ENCODE data around the gene MRPS11.
"Not testable (repeated sequence)": the region's sequence is repeated elsewhere in the genome, so short reads cannot be mapped to it uniquely, and the experiment has no call there.

Gene MRPS11

DNA sequence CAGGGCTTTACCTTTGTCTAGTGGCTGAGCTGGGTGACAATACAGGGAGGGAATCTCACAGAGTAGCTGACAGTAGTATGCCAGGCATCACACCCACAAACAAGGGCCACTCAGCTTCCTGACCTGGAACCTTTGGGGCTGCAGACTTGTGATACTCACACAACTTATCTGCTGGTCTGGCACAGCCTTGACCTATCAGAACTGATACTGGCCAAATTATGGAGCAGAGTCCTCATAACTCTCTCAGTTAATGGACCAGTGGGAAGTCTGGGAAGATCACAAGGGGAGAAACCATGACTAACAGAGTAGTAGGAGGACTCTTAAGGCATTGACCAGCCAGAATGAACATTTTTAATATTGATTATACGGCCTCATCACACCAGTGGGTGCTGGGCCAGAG, 19.8 kb upstream of the MRPS11 start:
- Mint-ChIP-seq H3K9me3 (ENCODE audit: low read depth) (peaks cover 14% of the 10 kb centered on the region), H3K4me3 (no peak overlapping the region), H3K27me3 (peaks cover 14% of the 10 kb centered on the region), H3K27ac (no peak overlapping the region), H3K4me1 (ENCODE audit: low read depth) (peaks cover 6% of the 10 kb centered on the region), H3K36me3 (no peaks in the 10 kb centered on the region)

DNA sequence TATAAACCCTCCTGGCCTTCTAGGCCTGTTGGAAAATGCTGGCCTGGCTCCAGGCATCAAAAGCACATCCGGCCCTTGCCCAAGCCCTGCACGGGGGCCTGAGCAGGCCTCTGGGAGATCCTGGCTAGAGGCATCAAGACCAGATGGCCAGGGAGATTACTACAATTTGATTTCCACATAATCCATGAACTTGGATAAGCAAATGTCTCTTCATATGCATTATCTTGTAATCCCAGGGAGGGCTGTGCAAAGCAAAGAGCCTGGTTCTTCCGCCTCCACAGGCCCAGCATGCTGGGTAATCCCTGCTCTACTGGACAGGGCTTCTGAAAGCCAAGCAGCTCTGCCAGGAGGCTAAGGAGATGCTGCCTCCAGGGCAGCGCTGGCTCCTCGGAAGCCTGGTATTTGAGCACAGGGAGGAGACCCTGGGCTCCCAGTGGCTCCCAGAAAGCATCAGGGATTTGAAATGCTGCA, 18.5 kb upstream of the MRPS11 start:
- Mint-ChIP-seq H3K27me3 (peaks cover 8% of the 10 kb centered on the region), H3K27ac (no peak overlapping the region), H3K36me3 (no peaks in the 10 kb centered on the region), H3K4me1 (ENCODE audit: low read depth) (peaks cover 6% of the 10 kb centered on the region), H3K9me3 (ENCODE audit: low read depth) (peaks cover 1% of the 10 kb centered on the region), H3K4me3 (no peak overlapping the region)

DNA sequence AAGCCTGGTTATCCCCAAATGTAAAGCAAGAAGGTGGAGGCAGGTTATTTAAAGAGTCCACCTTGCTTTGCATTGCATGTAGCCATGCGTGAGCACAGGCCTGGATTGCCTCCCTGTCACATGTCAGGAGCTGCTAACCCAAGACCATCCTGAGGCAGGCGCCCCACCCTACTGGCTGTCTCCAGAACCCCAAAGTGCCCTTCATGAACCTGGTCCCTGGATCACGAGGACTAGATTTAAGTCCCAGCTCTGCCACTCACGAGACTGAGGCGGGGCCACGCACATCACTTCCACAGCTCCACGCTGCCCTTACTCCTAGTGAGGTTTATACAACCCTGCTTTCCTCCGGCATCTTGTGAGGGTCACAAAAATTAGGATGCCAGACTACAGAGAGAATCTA, 17.9 kb upstream of the MRPS11 start:
- Mint-ChIP-seq H3K36me3 (no peaks in the 10 kb centered on the region), H3K27ac (no peak overlapping the region), H3K27me3 (peaks cover 8% of the 10 kb centered on the region), H3K9me3 (ENCODE audit: low read depth) (no peaks in the 10 kb centered on the region), H3K4me3 (no peak overlapping the region), H3K4me1 (ENCODE audit: low read depth) (peaks cover 9% of the 10 kb centered on the region)

DNA sequence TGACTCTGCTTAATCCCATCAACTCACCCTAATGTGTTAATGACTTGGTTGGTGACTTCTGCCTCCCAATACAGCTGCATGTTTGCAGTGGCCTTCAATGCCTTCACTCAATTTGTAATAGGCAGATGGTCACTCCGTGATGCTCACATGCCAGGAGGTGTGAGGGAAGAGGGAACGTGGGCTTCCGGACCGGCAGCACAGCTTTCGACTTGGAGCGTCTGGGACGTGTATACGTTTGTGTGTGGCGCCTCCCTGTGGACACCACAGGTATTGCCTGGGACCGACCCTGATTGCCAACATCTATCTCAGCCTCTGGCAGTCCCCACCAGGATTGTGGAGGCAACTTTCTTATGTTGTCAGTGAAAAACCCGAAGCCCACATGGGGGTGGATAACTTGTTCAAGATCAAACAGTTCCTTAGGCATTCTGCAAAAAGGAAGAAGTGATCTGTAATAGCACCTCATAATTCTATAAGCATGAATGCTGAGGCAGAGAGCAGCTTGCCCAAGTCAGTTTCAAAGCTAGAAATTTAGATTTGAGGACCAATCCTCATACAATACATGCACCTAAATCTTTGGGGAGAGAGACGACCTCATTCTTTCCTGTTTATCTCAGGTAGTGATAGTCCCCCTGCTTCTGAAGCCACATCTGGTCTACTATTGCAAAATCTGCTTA, 17.2 kb upstream of the MRPS11 start:
- Mint-ChIP-seq H3K4me3 (no peak overlapping the region), H3K36me3 (no peaks in the 10 kb centered on the region), H3K27ac (no peak overlapping the region), H3K27me3 (peaks cover 7% of the 10 kb centered on the region), H3K4me1 (ENCODE audit: low read depth) (peaks cover 10% of the 10 kb centered on the region), H3K9me3 (ENCODE audit: low read depth) (no peaks in the 10 kb centered on the region)

DNA sequence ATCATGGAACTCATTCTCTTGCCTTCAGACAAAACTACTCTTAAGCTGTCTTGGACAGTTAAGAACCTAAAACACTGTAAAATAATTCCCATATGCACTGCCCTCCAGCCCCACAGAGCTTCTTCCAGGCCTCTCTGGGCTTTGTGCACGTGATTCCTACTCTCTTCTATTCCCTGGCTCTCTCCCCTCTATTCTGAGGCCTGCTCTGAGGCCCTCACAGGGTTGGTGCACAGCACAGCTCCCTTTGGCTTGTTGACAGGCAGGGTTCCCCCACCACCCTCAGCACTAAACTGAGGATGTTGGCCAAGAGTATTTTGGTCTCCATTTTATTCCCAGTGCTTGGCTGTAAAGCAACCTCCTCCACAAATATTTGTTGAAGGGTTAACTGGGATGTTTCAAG, 13.9 kb upstream of the MRPS11 start:
- peaks cover 3% of the 10 kb centered on the region for H3K27me3 Mint-ChIP-seq
- H3K4me3 Mint-ChIP-seq, result no peak overlapping the region
- H3K27ac Mint-ChIP-seq, result no peak overlapping the region
- no peaks in the 10 kb centered on the region for H3K36me3 Mint-ChIP-seq
- H3K4me1 Mint-ChIP-seq (ENCODE audit: low read depth), result peaks cover 10% of the 10 kb centered on the region
- H3K9me3 Mint-ChIP-seq (ENCODE audit: low read depth), result no peaks in the 10 kb centered on the region

DNA sequence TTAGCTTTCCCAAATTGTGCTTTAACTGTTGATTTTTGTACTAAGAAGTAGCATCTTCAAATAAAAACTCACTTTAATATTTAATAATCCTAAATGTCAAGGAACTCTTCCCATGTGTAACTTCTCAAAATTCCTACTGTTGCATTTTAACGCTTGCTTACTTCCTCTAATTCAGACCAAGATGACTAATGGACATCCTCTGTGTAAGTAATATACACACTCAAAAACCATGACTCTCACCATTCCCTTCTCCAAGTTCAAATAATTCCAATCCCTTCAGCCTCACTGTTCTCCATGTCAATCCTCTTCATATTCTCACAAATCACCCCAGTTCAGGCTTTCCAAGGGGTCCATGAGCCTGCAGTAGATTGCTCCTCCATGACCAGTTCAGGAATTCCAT, 13.3 kb upstream of the MRPS11 start:
- Mint-ChIP-seq H3K4me1 (ENCODE audit: low read depth) (peaks cover 10% of the 10 kb centered on the region), H3K36me3 (no peaks in the 10 kb centered on the region), H3K9me3 (ENCODE audit: low read depth) (no peaks in the 10 kb centered on the region), H3K27me3 (peaks cover 3% of the 10 kb centered on the region), H3K27ac (no peak overlapping the region), H3K4me3 (no peak overlapping the region)

DNA sequence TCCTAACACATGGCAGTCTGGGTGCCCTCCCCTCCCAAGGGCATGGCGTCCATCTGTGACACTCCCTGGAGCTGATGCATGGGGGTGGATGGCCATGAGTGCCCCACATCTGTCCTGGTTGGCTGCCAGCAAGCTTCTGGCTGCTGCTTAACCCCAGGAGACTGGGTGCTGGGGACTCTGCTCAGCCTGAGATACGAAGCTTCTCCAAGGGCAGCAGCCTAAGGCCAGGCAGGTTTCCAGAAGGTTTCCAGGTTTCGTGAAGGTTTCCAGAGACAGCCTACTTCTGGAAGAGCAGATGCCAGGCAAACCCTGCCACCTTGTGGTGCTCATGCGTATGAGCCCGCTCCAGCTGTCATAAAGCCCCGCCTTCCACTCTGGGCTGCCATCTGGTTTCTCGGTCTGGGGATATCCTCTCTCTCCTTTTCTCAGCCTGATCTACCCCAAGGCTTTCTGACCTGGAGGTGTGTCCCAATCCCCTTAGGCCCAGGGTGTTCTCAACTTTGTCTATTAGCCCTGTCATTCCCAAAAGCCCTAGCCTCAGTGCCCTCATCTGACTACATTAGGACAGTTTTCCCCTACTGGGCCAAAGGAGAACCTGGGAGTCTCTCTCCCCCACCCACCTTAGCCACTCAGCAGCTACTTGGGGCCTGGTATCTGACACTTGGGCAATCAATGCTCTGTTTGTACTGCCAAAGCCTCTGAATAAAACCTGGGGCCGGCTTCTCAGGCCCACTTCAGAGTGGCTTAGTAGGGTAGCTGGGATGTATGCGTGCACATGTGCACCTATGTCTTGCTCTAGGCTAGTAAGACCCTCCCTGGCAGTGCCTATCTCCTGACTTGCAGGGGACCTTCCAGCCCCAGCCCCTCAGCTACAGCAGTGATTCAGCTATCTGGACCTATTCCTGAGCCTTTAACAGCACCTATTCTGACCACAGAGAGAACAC, 12.4 kb upstream of the MRPS11 start:
- Mint-ChIP-seq H3K36me3 (no peaks in the 10 kb centered on the region), H3K4me1 (ENCODE audit: low read depth) (peaks cover 6% of the 10 kb centered on the region), H3K27ac (no peak overlapping the region), H3K27me3 (no peaks in the 10 kb centered on the region), H3K4me3 (no peak overlapping the region), H3K9me3 (ENCODE audit: low read depth) (no peaks in the 10 kb centered on the region)

DNA sequence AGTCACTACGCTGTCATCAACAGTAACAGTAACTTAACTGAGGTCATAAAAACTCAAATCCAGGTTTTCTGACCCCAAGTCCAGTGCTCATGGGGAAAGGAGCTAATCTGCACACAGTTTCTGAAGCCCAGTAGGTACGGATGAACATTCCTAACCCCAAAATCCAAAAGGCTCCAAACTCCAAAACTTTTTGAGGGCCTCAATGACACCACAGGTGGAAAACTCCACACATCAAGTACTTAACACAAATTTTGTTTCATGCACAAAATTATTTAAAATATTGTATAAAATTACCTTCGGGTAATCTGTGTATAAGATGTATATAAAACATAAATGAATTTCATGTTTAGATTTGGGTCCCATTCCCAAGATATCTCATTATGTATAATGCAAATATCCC, 10.8 kb upstream of the MRPS11 start:
- no peaks in the 10 kb centered on the region for H3K9me3 Mint-ChIP-seq (ENCODE audit: low read depth)
- no peaks in the 10 kb centered on the region for H3K36me3 Mint-ChIP-seq
- H3K4me3 Mint-ChIP-seq, result no peak overlapping the region
- no peak overlapping the region for H3K27ac Mint-ChIP-seq
- H3K4me1 Mint-ChIP-seq (ENCODE audit: low read depth), result peaks cover 4% of the 10 kb centered on the region
- H3K27me3 Mint-ChIP-seq, result no peaks in the 10 kb centered on the region

DNA sequence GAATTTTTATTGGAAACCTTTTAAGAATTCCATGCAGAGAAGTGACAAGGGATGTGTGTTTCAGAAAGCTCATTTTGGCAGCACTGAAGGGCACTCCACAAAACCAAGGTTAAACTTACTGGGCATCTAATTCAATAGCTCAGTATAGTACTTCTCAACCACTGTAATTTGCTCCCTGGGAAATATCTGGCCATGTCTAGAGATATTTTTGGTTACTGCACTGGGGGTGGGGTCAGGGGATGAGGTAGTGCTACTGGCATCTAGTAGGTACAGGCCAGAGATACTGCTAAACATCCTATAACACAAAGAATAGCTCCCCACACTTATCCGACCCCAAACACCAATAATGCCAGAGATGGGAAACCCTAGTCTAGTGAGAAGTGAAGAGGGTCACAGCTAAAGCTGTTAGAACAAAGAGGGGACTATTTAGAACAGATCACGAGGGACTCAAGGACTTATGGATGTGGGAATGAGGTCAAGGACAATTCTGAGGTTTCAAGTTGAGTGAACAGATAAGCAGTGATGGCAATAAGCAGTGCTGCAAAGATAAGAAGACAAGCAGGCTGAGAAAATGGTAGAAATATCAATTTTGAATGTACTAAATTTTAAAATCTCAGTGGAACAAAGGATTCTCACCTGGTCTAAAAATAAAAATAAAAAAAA, 3.5 kb upstream of the MRPS11 start:
- Mint-ChIP-seq H3K27me3 (no peaks in the 10 kb centered on the region), H3K9me3 (ENCODE audit: low read depth) (no peaks in the 10 kb centered on the region), H3K27ac (peak overlapping the region; percentile 2), H3K4me3 (no peak overlapping the region), H3K36me3 (peaks cover 3% of the 10 kb centered on the region), H3K4me1 (ENCODE audit: low read depth) (peaks cover 31% of the 10 kb centered on the region)

DNA sequence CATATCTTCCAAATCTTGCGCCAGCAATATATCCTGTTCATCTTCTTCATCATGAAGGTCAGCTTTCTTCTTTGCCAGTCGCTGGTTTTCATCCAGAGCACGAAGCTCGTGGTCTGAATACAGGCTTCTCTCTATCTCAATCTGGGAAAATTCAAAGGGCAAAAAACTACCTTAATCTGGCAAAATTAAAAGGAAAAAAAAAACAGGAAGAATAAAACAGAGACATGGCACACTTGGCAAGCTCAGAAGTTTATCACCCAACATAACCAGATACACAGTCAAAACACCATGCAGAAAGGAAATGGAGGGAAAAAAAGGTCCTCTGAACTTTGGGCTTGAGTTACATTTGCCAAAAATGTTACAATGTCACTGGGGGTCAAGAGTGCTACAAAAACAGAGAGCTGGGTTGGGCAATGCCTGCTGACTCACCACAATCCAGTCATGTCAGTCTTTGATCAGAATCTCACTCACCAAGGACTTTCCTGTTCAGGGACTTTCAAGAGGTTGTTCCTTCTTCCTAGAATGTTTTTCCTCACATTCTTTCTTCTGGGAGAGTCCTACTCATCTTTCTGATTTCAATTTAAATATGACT, 1.8 kb upstream of the MRPS11 start:
- Mint-ChIP-seq H3K36me3 (peaks cover 3% of the 10 kb centered on the region), H3K4me3 (peak overlapping the region; percentile 96), H3K4me1 (ENCODE audit: low read depth) (peaks cover 31% of the 10 kb centered on the region), H3K9me3 (ENCODE audit: low read depth) (no peaks in the 10 kb centered on the region), H3K27ac (peak overlapping the region; percentile 99), H3K27me3 (no peaks in the 10 kb centered on the region)

DNA sequence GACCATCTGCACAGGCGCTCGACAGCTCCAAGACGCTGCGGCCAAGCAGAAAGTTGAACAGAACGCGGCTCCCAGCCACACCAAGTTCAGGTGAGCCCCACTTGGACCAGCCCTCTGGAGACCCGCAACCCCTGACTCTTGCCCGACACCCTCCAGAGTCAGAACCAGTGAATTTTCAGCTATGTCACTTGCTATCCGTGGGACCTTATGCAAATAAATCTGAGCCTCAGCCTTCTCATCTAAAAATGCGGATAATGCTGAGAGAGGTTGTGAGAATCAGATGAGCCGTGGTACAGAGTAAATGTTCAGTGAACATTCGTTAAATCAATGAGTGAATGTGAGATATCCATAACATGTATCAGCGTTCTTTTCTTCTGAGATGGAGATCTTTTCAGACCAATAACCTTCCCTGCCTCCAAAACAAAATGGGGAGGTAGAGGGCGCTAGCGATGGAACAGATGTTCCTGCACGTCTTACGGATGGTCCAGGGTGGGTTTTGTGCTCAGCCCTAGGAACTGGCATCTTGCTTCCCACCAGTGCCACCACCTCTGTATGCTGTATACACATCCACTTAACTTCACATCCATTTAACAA, 524 bp downstream of the MRPS11 start:
- Mint-ChIP-seq H3K4me3 (peak overlapping the region; percentile 96), H3K27ac (peak overlapping the region; percentile 99), H3K4me1 (ENCODE audit: low read depth) (peaks cover 35% of the 10 kb centered on the region), H3K36me3 (peaks cover 6% of the 10 kb centered on the region), H3K27me3 (no peaks in the 10 kb centered on the region), H3K9me3 (ENCODE audit: low read depth) (no peaks in the 10 kb centered on the region)

DNA sequence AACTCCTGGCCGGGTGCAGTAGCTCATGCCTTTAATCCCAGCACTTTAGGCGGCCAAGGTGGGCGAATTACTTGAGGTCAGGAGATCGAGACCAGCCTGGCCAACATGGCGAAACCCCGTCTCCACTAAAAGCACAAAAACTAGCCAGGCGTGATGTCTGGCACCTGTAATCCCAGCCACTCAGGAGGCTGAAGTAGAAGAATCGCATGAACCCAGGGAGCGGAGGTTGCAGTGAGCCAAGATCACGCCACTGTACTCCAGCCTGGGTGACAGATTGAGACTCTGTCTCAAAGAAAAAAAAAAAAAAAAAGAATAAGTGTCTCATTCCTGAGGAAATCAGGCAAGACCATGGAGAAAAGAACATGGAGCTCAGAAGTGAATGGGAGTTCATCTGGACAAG, 1.2 kb downstream of the MRPS11 start:
- not testable (repeated sequence) for H3K9me3 Mint-ChIP-seq (ENCODE audit: low read depth); H3K36me3 Mint-ChIP-seq; H3K27me3 Mint-ChIP-seq
- peak overlapping the region; percentile 96 for H3K4me3 Mint-ChIP-seq
- peaks cover 33% of the 10 kb centered on the region for H3K4me1 Mint-ChIP-seq (ENCODE audit: low read depth)
- H3K27ac Mint-ChIP-seq, result peak overlapping the region; percentile 99

DNA sequence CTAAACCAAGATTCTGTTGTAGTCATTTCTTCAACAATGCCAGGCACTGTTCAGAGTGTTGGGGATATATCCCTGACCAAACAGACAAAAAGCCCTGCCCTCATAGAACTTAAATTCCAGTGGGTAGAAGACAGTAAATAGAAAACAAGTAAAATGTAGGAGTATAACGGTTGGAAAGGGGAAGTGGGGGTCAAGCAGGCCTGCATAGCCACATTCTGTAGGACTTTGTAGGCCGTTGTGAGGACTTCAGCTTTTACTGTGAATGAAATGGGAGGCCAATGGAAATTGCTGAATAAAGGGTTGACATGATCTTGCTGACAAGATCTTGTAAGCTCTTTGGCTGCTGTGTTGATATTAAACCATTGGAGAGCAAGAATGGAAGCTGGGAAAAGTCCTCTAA, 1.8 kb downstream of the MRPS11 start:
- Mint-ChIP-seq H3K9me3 (ENCODE audit: low read depth) (no peaks in the 10 kb centered on the region), H3K4me1 (ENCODE audit: low read depth) (peaks cover 29% of the 10 kb centered on the region), H3K27ac (no peak overlapping the region), H3K27me3 (no peaks in the 10 kb centered on the region), H3K36me3 (peaks cover 3% of the 10 kb centered on the region), H3K4me3 (peak overlapping the region; percentile 96)

DNA sequence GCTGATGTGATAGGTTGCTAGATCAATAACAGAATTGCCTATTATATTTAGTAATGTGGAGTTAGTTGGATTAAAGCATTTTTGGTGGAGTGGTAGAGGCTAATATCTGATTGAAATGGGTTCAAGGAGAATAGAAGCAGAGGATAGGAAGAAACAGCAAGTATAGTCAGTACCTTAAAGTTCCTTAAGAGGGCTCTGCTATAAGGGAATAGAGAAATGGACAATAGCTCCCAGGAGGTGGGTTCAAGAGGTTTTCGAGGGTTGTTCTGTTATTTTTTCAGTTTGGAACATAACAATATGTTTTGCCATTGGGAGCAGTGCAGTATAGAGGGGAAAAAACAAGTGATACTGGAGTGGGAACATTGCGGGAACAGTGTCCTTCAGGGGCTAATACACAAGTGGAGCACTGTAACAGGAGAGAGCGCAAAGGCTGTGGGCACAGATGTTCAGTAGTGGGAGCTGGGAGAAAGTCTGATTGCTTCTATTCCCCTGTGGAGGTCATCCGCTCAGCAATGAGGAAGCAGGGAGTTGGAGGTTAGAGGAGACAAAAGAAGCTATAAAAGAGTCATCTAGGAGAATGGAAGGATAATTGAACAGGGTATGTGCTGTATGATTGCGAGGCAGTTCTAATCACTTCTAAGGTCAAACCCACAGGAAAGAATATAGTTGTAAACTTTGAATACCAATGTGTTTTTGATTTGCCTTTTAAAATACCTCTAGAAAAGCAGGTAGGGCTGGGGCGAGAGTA, 3.3 kb downstream of the MRPS11 start:
- peaks cover 5% of the 10 kb centered on the region for H3K36me3 Mint-ChIP-seq
- H3K27ac Mint-ChIP-seq, result no peak overlapping the region
- H3K4me3 Mint-ChIP-seq, result no peak overlapping the region
- H3K9me3 Mint-ChIP-seq (ENCODE audit: low read depth), result no peaks in the 10 kb centered on the region
- no peaks in the 10 kb centered on the region for H3K27me3 Mint-ChIP-seq
- peaks cover 22% of the 10 kb centered on the region for H3K4me1 Mint-ChIP-seq (ENCODE audit: low read depth)

Measured in activated naive CD8-positive, alpha-beta T cell (primary cell).